Activated T-cell treated with anti-CD3 and anti-CD28 coated beads for 24 hours (primary cell): ENCODE measurements around the gene INSYN1.
"Not testable (repeated sequence)": the region's sequence is repeated elsewhere in the genome, so short reads cannot be mapped to it uniquely, and the experiment has no call there.

ENCODE experiments used
- DNase-seq: peaks from one replicate; pipeline ENCODE4 v3.0.0-alpha.2; 2020; ENCODE audit warnings: low read depth

INSYN1 gene

GRCh38 chr15:73749533-73749932, 3.6 kb downstream of the INSYN1 start:
- no peak for DNase-seq

GRCh38 chr15:73748730-73749129, 4.4 kb downstream of the INSYN1 start:
- DNase-seq, result no peak

- no peak for DNase-seq
Measured at GRCh38 chr15:73747847-73748590, 5.1 kb downstream of the INSYN1 start.

- DNase-seq, result no peak
Measured at GRCh38 chr15:73746883-73747282, 6.3 kb downstream of the INSYN1 start.

DNA sequence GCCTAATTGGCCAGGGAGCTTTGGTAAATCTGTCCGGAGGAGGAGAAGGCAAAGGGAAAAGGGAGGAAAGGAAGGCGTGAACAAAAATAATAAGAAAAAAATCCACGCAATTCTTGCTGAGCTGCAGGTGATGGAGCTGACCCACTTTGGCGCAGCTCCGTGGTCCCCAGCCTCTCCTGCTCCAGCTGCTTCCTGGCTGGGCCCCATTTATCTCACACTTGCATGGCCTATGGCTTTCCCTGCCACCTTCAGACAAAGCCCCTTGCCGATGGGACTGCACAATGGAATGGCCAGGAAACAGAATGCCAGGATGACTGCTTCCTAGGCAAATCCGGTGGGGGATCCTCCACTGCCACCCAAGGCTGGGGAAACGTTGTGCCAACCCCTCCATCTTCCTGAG, 6.9 kb downstream of the INSYN1 start:
- no peak for DNase-seq

GRCh38 chr15:73745073-73745472, 8.1 kb downstream of the INSYN1 start:
- DNase-seq, result no peak

- no peak for DNase-seq
Measured at GRCh38 chr15:73744293-73744692, 8.9 kb downstream of the INSYN1 start.

DNA sequence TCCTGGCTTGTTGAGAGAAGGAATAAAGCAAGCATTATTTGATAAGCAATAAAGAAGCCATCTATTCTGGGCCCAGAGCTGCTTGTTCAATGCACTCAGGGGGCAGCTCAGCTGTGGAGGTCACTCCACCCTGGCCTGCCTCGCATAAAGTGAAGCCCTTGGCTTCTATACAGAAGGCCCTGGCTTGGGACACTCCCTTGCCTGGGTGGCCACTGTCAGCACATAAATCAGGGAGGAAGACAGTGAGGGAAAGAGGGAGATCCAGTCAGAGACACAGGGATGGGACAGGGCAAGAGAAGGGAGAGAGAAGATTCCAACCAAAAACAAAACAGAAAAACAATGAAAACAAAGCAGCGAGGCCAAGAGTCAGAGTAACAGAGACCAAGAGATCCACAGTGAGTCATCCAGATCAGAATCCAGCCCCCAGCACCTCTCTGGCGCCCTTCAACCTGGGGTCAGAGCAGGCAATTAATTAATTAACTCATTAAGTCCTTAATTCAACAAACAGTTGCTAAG, 11.8 kb downstream of the INSYN1 start:
- no peak for DNase-seq

GRCh38 chr15:73740152-73741048, 12.8 kb downstream of the INSYN1 start:
- no peak for DNase-seq

DNA sequence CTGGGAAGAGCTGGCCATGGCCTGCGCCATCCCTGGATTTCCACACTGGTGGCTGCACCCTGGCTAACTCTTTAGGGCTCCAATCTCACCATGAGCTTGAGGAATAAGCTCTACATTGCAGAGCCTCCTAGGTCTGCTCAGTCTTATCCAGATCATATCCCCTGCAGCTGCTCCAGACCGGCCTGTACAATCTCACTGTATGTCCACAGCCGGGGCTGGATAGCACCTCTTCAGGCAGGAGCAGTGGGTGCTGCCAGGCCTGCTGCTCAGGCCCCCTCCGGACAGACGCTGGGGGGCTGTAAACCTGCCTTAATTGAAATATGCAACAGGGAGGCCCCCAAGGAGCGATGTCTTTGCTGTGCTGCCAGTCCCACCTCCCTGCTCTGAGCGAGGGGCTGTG, 15.6 kb downstream of the INSYN1 start:
- no peak for DNase-seq

DNA sequence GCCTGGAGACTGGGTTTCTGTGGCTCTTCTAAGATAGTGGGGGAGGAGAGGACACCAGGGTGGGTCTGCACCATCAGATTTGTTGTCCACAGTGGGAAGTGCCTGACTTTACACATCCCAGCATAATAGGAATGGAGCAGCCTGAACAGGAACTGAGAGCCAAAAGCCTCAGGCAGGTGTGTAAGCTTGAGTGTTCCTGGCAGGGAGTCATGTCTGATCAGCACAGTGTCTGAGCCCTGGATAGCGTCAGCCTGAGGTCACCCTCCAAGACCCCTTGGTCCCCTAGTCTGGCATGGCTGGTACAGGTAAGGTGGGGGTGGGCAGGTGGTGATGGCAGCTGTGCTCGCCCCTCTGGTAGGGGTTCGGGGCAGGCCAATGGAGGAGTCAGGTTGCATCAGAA, 20.2 kb downstream of the INSYN1 start:
- DNase-seq, result no peak

DNA sequence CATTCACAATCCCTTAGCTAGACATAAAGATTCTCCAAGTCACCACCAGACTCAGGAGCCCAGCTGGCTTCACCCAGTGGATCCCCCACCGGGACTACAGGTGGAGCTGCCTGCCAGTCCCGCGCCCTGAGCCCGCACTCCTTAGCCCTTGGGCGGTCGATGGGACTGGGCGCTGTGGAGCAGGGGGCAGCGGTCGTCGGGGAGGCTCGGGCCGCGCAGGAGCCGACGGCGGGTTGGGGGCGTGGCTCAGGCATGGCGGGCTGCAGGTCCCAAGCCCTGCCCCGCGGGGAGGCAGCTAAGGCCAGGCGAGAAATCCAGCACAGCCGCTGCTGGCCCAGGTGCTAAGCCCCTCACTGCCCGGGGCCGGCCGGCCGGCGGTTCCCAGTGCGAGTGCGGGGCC, 21.1 kb downstream of the INSYN1 start:
- DNase-seq, result not testable (repeated sequence)

- no peak for DNase-seq
Measured at GRCh38 chr15:73727330-73727976, 25.7 kb downstream of the INSYN1 start.

GRCh38 chr15:73724212-73724611, 28.9 kb downstream of the INSYN1 start:
- no peak for DNase-seq

DNA sequence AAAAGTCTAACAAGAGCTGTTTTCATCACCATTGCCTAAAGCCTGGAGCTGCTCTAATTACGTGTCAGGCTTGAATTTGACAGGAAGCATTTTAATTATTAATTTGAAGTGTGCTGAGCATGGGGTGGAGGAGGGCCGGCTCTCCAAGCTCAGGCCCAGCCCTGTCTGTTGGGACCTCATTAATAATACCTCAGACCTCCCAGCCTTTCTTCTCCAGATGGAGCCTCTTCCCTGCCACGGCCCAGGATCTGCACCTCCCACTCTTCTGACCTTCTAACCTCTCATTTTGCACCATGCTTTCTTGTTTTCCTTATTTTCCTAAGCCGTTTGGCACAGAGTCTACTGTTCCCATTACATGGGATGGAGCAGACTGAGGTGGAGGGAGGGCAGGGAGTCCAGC, 30.0 kb downstream of the INSYN1 start:
- DNase-seq, result no peak

DNA sequence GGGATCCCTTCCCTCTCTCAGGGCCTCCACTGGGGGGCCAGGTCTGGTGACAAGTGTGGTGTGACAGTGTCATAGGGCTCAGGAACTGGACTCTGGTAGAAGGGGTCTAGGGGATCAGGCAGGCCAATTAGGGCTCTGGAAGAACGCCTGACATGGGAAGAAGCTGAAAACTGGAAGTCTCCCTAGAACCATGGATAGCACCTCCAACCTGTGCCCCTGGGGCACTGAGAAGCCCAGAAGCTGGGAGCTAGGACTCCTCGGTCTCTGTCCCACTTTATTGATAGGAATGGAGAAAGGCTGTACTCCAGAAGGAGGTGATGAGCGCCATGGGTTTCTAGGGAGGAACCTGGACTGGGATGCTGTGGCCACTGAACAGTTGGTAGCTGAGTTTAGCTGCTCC, 30.7 kb downstream of the INSYN1 start:
- no peak for DNase-seq

- no peak for DNase-seq
Measured at GRCh38 chr15:73718694-73719093, 34.5 kb downstream of the INSYN1 start.

GRCh38 chr15:73717802-73718201, 35.3 kb downstream of the INSYN1 start:
- no peak for DNase-seq

DNA sequence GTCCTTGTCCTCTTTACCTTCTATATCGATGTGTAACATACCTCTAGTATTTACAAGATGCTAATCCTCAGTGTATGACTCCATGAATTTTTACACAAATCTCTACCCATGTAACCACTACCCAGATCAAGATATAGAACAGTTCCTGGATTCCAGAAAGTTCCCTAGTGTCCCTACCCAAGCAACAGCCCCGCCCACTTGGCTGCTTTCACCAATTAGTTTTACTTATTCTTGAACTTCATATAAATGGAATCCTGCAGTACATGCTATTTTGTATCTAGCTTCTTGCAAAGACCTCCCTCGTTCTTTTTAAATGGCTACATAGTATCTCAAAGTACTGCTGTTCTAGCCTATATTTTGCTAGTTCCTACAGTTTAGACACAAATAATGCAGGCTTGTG, 35.9 kb downstream of the INSYN1 start:
- DNase-seq, result no peak

DNA sequence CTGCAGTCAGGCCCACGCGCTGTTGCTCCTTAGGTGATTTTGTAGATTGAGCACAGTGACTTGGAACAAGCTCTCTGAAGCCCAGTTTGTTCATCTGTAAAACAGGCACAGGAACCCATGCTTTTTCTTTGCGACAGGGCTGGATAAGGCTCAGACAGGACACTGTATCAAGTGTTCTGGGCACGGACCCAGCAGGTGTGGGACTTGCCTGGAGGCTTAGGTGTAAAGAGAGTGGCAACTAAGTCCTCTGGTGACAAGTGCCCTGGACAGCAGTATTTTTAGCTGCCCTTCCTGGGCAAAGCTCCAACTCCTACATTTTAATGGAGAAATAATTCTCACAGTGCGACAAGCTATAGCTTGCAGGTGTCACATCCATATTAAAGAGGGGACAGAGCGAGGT, 36.7 kb downstream of the INSYN1 start:
- DNase-seq, result no peak

- DNase-seq, result no peak
Measured at GRCh38 chr15:73715417-73715816, 37.7 kb downstream of the INSYN1 start.

DNA sequence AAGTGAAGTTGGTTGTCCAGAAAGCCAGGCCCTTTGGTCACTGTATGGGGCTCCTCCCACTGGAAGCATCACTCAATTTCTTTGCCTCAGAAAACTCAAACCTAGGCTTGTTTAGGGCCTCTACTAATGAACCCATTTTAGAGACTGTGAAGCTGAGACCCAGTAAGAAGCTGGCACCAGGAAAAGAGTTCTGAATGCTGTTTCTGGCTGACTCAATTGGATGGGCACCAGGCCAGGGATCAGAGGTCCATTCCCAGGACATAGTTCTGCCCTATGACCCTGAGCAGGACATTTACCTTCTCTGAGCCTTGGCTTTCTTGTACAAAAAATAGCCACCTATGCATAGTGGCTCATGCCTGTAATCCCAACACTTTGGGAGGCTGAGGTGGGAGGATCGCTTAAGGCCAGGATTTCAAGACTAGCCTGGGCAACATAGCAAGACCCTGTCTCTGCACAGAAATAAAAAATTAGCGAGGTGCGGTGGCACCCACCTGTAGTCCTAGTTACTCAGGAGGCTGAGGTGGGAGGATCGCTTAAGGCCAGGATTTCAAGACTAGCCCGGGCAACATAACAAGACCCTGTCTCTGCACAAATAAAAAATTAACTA, 38.4 kb downstream of the INSYN1 start:
- no peak for DNase-seq
